GM23248 (cell line): ENCODE results near the gene PRR5L.

Experiments used
- EZH2 ChIP-seq: fragments of 200-600 bp; sonication (generic); IDR thresholded peaks from 2 replicates; pipeline ENCODE4 v1.6.1; 2018; ENCODE audit warnings: antibody characterized with exemption, mild to moderate bottlenecking; ENCODE audit not compliant: insufficient read depth, poor library complexity, severe bottlenecking
- EZH2phosphoT487 ChIP-seq: fragments of 200-600 bp; sonication (generic); IDR thresholded peaks from 2 replicates; pipeline ENCODE4 v1.6.1; 2018; ENCODE audit warnings: antibody characterized with exemption, moderate library complexity, mild to moderate bottlenecking, low read depth; ENCODE audit not compliant: insufficient read depth

GRCh38 chr11:36455658-36456111 is 159.6 kb downstream of the PRR5L start:
- no peak for TF ChIP-seq EZH2
- TF ChIP-seq EZH2phosphoT487, result no peak; the same call in 1 of the 2 replicates
